Measurements from ENCODE around the gene TEX22. TPM values are rescaled to one million over a fixed set of nuclear protein-coding genes. Genes with fewer than 3 reads are reported as not detected.

The TEX22 gene
- total and polyA plus RNA-seq, 2 donors (not counting 1 experiment from before 2014, with no cell fraction given), result 1.7 to 7.0 TPM

DNA sequence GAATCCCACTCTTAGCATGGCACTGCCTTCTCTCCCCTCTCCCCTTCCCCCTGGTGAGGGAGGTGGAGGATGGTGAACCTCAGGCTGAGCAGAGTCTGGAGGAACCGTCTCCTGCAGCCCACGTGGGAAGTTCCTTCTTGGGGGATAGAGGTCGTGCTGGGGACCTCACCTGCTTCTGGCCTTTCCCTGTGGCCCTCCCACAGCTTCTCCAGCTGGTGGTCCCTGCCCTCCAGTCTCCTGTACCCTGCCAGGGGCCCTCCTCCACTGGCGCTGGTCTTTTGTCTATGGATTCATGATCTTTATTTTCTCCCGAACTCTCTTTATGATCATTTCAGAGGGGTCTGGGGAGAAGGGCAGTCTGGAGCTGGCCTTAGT lies 12.3 kb downstream of the TEX22 start:
- Histone ChIP-seq H3K9me3 (ENCODE audit: control extremely low read depth in 1 of 3, control insufficient read depth in 2 of 3, insufficient read depth in 1 of 3, low read length in 2 of 3) (peaks cover 0 to 7% (median 0%) of the 10 kb centered on the region in 3 donors), H3K4me2 (replicated peaks; ENCODE audit: low read depth, low read length, poor library complexity, severe bottlenecking) (peak overlapping the region; percentile 81), H3K9ac (ENCODE audit: low read length) (no peak overlapping the region), H3K27me3 (replicated peaks in 1 of 4; ENCODE audit: control extremely low read depth in 1 of 4, control insufficient read depth in 3 of 4, insufficient read depth in 4 of 4, low read length in 3 of 4) (peaks cover 0 to 31% (median 13%) of the 10 kb centered on the region in 4 experiments), H3K27ac (ENCODE audit: low read length in 2 of 2) (no peak overlapping the region), H2AFZ (ENCODE audit: insufficient read depth, low read depth, low read length, poor library complexity, severe bottlenecking) (peak overlapping the region; percentile 28), H3K36me3 (replicated peaks in 1 of 2; ENCODE audit: control extremely low read depth in 1 of 2, control insufficient read depth in 1 of 2, extremely low read depth in 1 of 2, insufficient read depth in 2 of 2, low read length in 1 of 2) (no peaks in the 10 kb centered on the region), H3K79me2 (ENCODE audit: control insufficient read depth, insufficient read depth, low read length) (no peaks in the 10 kb centered on the region), H3K4me1 (ENCODE audit: control insufficient read depth in 2 of 2, insufficient read depth in 2 of 2, low read length in 2 of 2) (peaks cover 20 to 23% of the 10 kb centered on the region in 2 donors), H4K20me1 (ENCODE audit: control insufficient read depth, insufficient read depth, low read length, poor library complexity, severe bottlenecking) (peaks cover 6% of the 10 kb centered on the region), H3K4me3 (ENCODE audit: control extremely low read depth in 1 of 5, extremely low read depth in 1 of 5, insufficient read depth in 1 of 5, low read depth in 2 of 5, low read length in 4 of 5) (no peak overlapping the region)
- Mint-ChIP-seq H3K9me3 (ENCODE audit: insufficient read depth) (no peaks in the 10 kb centered on the region), H3K4me1 (peaks cover 14% of the 10 kb centered on the region), H3K27me3 (peaks cover 11% of the 10 kb centered on the region), H3K27ac (no peak overlapping the region), H3K4me3 (peak overlapping the region; percentile 65)
- intact Hi-C loops (cut with micrococcal nuclease), result no loop called here
- ChIA-PET POLR2A (interaction anchor here (0.5 kb wide), 1 partner anchor 109 kb away, joined by 4 read pairs; no protein-coding TSS in a partner anchor), CTCF (interaction anchor here (1.2 to 1.4 kb wide), 3 partner anchors 11 to 78 kb away, joined by 3 to 5 read pairs (median 3); no protein-coding TSS in a partner anchor)
- 60% methylated on average over 2 of the region's 5 CpGs for WGBS (ENCODE audit: insufficient coverage)
- no peak for ATAC-seq (ENCODE audit: low read depth)
- DNase-seq, result no peak
- TF ChIP-seq, protein P1, sequence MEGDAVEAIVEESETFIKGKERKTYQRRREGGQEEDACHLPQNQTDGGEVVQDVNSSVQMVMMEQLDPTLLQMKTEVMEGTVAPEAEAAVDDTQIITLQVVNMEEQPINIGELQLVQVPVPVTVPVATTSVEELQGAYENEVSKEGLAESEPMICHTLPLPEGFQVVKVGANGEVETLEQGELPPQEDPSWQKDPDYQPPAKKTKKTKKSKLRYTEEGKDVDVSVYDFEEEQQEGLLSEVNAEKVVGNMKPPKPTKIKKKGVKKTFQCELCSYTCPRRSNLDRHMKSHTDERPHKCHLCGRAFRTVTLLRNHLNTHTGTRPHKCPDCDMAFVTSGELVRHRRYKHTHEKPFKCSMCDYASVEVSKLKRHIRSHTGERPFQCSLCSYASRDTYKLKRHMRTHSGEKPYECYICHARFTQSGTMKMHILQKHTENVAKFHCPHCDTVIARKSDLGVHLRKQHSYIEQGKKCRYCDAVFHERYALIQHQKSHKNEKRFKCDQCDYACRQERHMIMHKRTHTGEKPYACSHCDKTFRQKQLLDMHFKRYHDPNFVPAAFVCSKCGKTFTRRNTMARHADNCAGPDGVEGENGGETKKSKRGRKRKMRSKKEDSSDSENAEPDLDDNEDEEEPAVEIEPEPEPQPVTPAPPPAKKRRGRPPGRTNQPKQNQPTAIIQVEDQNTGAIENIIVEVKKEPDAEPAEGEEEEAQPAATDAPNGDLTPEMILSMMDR (IDR thresholded peaks at IDR 0.05), result no peak
- no peak for TF ChIP-seq EZH2 (IDR thresholded peaks at IDR 0.05; ENCODE audit: borderline replicate concordance, insufficient read depth, low read depth, low read length, poor library complexity, severe bottlenecking)
